Measurements from ENCODE around the gene NEDD9. TPM values are rescaled to one million over a fixed set of nuclear protein-coding genes. Genes with fewer than 3 reads are reported as not detected.

NEDD9 gene
- total RNA-seq, 2 experiments from 2014 or later = 72.2 to 80.8 TPM

DNA sequence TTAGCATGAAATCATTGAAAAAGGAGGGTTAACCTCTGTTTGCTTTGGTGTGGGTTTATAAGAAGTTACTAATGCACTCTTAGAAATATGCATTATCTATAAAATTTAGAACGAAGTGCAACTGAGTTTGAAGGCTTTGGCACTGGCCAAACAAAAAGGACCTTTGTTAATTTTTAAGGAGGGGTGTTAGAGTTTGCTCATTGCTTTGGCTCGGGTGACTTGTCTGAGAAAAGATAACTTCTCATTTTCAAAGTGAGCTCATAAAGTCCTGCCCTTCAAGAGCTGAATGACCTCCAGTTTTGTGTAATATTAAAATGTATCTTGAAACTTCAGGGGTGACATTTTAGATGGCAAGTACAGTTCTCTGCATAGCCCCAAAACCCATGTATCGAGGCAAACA is 25.9 kb downstream of the NEDD9 start:
- Mint-ChIP-seq H3K27me3 (no peaks in the 10 kb centered on the region), H3K9me3 (no peaks in the 10 kb centered on the region), H3K27ac (peak overlapping the region; percentile 19), H3K36me3 (peaks cover 66% of the 10 kb centered on the region), H3K4me1 (peaks cover 78% of the 10 kb centered on the region), H3K4me3 (no peak overlapping the region)
- DNase-seq (no peak), ATAC-seq (ENCODE audit: low read depth) (no peak)
- POLR2A ChIA-PET = interaction anchor here (1.6 to 3.0 kb wide), 3 partner anchors 8 to 25 kb away, joined by 4 to 13 read pairs (median 5); partner anchors contain the start of gene NEDD9

DNA sequence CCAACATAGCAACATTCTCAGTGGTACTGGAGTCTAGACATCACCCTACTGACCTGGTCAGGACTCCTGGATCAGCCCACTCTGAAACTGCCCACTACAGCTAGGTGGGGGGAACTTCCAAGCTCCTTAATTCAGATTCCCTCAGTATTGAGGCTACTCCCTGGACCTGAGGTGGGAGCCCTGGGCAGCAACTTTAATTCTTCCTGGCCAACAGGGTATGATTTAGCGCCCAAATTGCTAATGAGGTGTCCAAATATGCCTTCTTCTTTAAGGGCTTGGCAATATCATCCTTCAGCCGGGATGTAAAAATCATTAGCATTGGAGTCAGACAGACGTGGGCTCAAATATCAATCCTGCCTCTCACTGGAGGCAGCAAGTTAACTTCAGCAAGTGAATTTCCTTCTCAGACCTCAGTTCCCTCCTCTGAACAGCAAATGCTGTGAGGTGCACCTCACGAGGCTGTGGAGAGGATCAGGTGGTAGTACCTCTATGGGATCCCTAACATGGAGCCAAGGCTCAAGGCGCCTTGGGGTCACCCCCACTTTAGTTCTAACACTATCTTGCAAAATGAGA is 27.6 kb downstream of the NEDD9 start:
- Mint-ChIP-seq H3K4me3 (no peak overlapping the region), H3K27ac (peak overlapping the region; percentile 68), H3K9me3 (no peaks in the 10 kb centered on the region), H3K36me3 (peaks cover 69% of the 10 kb centered on the region), H3K27me3 (no peaks in the 10 kb centered on the region), H3K4me1 (peaks cover 73% of the 10 kb centered on the region)
- no peak for ATAC-seq (ENCODE audit: low read depth)
- POLR2A ChIA-PET = interaction anchor here (3.7 kb wide), 1 partner anchor 18 kb away, joined by 59 read pairs; no protein-coding TSS in a partner anchor
- DNase-seq = no peak

DNA sequence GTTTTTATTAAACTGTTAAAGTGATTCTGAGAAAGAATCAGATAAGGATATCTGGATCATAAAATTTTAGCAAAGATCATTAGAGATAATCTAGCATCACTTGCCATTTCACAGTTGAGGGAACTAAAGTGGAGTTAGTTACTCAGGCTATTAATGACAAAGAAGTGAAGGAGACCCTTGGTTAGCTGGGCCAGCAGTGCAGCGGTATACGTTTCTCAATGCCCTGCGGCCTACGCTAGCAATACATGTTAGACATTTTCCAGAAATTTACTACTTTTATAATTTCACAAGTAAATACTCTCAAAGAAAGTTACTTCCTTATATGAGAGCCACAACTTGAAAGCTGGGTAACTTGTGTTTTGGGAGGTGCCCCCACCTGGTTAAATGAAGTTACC is 28.5 kb downstream of the NEDD9 start:
- Mint-ChIP-seq H3K36me3 (peaks cover 71% of the 10 kb centered on the region), H3K4me1 (peaks cover 77% of the 10 kb centered on the region), H3K4me3 (peak overlapping the region; percentile 74), H3K27ac (peak overlapping the region; percentile 98), H3K27me3 (no peaks in the 10 kb centered on the region), H3K9me3 (no peaks in the 10 kb centered on the region)
- DNase-seq (no peak), ATAC-seq (ENCODE audit: low read depth) (no peak)
- POLR2A ChIA-PET = interaction anchor here (0.6 to 4.0 kb wide), 4 partner anchors 12 to 178 kb away, joined by 3 to 59 read pairs (median 12); no protein-coding TSS in a partner anchor

DNA sequence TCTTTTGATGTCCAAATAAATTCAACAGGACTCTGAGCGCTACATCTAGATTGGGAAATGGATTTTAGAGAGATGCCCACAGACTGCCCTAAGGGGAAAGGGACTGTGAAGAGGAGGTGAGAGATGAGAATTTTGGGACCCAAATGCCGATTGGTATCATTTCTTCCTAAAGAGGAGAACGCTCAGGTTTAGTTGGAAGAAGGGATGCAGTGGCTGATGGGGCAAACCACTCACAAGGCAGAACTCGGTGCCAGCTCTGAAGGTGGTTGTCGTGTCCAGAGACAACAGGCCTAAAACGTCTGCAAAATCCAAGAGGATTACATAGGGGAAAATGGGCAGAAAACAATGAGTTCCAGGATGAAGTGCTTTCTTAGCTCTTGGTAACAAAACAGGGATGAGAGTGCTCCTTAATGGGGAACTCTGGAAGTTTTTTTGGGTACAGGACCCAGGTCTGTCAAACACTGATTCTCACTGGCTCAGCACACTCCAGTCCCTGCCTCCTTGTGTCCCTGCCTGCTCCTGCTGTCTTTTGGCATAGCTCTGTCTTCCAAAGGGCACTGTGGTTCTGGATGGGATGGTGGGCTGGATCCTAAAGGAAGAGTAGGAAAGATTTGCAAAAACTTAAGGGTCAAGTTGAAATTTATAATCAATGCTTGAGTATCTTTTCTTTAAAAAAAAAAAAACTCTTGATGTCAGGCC is 29.0 kb downstream of the NEDD9 start:
- no peak for ATAC-seq (ENCODE audit: low read depth)
- no peaks in the 10 kb centered on the region for H3K27me3 Mint-ChIP-seq

GRCh38 chr6:11202513-11203305 is 29.8 kb downstream of the NEDD9 start:
- no peaks in the 10 kb centered on the region for H3K27me3 Mint-ChIP-seq
- H3K36me3 Mint-ChIP-seq = peaks cover 78% of the 10 kb centered on the region
- POLR2A ChIA-PET = interaction anchor here (0.6 to 5.4 kb wide), 17 partner anchors 9 to 511 kb away, joined by 3 to 68 read pairs (median 4); partner anchors contain the start of genes NEDD9 and SMIM13
- peak overlapping the region; percentile 74 for H3K4me3 Mint-ChIP-seq
- H3K4me1 Mint-ChIP-seq = peaks cover 79% of the 10 kb centered on the region
- ATAC-seq (ENCODE audit: low read depth) (peak; percentile 74), DNase-seq (no peak)
- H3K9me3 Mint-ChIP-seq = peaks cover 1% of the 10 kb centered on the region
- peak overlapping the region; percentile 98 for H3K27ac Mint-ChIP-seq

More for the DNA sequence above, 29.0 kb downstream of the NEDD9 start:
- Mint-ChIP-seq H3K9me3 (no peaks in the 10 kb centered on the region), H3K36me3 (peaks cover 74% of the 10 kb centered on the region), H3K4me3 (peak overlapping the region; percentile 74), H3K27ac (peak overlapping the region; percentile 98), H3K4me1 (peaks cover 81% of the 10 kb centered on the region)
- DNase-seq = no peak
- POLR2A ChIA-PET = interaction anchor here (0.6 to 5.4 kb wide), 13 partner anchors 8 to 202 kb away, joined by 3 to 68 read pairs (median 4); partner anchors contain the start of gene NEDD9

DNA sequence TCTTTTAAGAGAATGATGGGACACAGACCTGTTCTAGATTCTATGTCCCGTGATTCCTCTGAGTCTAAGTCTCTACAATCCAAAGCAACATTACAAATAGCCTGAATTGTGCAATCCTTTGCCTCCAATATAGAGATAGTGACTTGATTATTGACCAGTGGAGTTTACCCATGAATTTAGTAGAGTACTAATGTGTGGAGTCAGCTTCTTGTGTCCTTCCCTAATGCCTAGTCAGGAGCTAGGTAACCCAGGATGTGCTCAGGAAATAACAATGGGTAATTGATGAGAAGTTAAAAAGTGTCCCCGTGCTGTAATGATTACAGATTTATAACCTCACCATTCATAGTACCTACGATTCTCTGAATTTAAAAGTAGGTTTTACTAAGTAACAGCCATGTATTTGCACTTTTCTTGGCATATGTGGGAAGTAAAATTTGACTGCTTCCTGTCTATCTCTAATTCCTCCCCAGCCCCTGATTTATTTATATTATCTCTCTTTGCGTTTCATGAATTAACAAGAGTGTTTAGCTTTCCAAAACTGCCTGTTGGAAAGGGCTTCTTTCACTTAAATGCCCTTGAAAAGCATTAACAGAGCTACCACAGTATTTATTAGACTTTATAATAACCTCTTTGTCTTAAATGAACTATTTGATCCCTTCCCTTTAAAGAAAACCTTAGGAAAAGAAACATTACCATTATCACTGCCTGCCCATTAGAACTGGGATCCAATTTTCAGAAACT is 30.5 kb downstream of the NEDD9 start:
- Mint-ChIP-seq H3K36me3 (peaks cover 78% of the 10 kb centered on the region), H3K27ac (peak overlapping the region; percentile 98), H3K4me3 (peak overlapping the region; percentile 74), H3K9me3 (peaks cover 1% of the 10 kb centered on the region), H3K4me1 (peaks cover 76% of the 10 kb centered on the region), H3K27me3 (no peaks in the 10 kb centered on the region)
- no peak for DNase-seq
- POLR2A ChIA-PET = interaction anchor here (0.6 to 5.4 kb wide), 15 partner anchors 9 to 512 kb away, joined by 3 to 68 read pairs (median 4); partner anchors contain the start of genes NEDD9 and SMIM13
- ATAC-seq (ENCODE audit: low read depth) = no peak

GRCh38 chr6:11201015-11201414 is 31.5 kb downstream of the NEDD9 start:
- Mint-ChIP-seq H3K36me3 (peaks cover 77% of the 10 kb centered on the region), H3K9me3 (peaks cover 1% of the 10 kb centered on the region), H3K27me3 (no peaks in the 10 kb centered on the region), H3K27ac (peak overlapping the region; percentile 96), H3K4me1 (peaks cover 77% of the 10 kb centered on the region), H3K4me3 (peak overlapping the region; percentile 14)
- ATAC-seq (ENCODE audit: low read depth) = no peak
- no peak for DNase-seq
- POLR2A ChIA-PET = interaction anchor here (3.2 to 5.4 kb wide), 4 partner anchors 15 to 31 kb away, joined by 18 to 68 read pairs (median 51); partner anchors contain the start of gene NEDD9

DNA sequence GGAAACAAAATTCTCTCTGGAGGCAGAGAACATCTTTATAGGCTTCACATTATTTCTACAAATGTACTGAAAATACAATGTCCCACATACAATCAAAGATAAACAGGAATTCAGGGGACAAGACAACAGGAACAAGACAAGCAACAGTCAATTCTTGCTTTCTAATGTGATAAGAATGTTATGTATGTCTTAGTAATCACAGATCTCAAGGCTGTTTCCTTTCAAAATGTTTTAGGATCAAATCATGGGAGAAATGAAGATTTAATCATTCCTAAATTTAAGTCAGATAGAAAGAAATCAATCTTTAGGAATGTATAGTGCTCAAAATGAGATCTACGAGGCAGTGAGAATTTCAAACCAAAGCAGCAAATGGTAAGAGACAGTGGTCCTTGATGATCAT is 32.1 kb downstream of the NEDD9 start:
- Mint-ChIP-seq H3K4me3 (peak overlapping the region; percentile 78), H3K9me3 (peaks cover 1% of the 10 kb centered on the region), H3K27ac (peak overlapping the region; percentile 96), H3K36me3 (peaks cover 73% of the 10 kb centered on the region), H3K27me3 (no peaks in the 10 kb centered on the region), H3K4me1 (peaks cover 74% of the 10 kb centered on the region)
- DNase-seq (no peak), ATAC-seq (ENCODE audit: low read depth) (no peak)
- POLR2A ChIA-PET = interaction anchor here (3.2 to 5.4 kb wide), 3 partner anchors 16 to 32 kb away, joined by 18 to 68 read pairs (median 43); partner anchors contain the start of gene NEDD9

DNA sequence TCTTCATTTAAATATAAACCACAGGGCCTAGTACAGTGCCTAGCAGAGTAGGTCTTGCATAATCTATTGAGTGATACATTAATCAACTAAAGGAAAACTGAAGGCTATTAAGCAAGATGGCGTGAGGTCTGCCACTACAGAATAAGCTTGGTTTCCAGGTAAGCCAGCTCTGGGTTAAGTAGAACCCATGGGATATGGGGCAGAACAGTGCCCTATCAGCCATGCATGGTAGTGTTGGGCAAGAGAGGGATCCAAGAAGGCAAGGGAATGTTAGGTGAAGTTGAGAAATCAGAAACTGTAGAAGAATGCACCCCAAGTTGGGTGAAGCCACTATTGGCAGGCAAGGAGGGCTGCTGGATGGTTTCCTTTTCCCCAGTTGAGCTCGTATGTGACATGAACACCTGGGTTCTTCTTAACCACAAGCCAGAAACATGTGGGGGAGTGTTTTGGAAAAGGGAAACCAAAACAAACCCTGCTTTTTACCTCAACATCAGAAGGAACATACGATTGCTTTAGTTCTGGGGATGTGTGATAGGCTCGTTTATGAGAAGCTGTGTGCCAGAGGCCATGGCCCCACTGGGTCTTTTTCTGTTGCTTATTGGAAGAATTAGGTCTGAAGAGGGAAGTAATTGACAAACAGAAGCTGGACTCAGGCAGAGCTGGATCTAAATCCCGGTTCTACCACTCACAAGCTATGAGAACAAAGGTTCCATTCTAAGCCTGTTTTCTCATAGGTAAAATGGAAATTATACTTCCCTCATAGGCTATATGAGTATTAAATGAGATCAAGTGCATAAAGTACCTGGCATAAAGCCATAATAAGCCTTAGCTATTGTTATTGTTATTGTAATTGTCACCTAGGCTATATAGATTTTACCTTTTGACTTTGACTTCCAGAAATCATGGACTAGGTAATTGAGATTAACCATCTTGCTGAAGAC is 33.5 kb downstream of the NEDD9 start:
- POLR2A ChIA-PET = interaction anchor here (0.7 to 5.4 kb wide), 14 partner anchors 8 to 230 kb away, joined by 3 to 68 read pairs (median 4); partner anchors contain the start of genes NEDD9 and SMIM13
- peaks cover 66% of the 10 kb centered on the region for H3K4me1 Mint-ChIP-seq
- H3K4me3 Mint-ChIP-seq = peak overlapping the region; percentile 78
- ATAC-seq (ENCODE audit: low read depth) (peak; percentile 76), DNase-seq (peak; percentile 51)
- H3K27me3 Mint-ChIP-seq = no peaks in the 10 kb centered on the region
- peak overlapping the region; percentile 96 for H3K27ac Mint-ChIP-seq
- peaks cover 73% of the 10 kb centered on the region for H3K36me3 Mint-ChIP-seq
- H3K9me3 Mint-ChIP-seq = peaks cover 1% of the 10 kb centered on the region

DNA sequence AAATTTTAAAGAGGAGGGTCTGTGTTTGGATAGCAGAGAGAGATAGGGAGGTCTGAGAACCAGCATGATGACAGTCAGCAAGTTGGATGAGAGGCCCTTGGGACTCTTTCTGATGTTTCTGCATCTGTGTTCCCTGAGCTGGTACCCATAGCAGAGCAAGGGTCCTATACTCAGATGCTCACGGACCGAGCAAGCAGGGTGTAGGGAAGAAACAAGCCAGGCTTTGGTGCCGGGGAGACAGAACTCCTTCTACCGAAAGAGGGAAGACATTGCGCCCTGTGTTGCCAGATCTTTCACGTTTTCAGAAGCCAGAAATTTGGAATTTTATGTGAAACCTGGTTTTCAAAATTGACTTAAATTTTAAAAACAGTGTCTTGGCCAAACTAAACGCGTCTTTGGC is 34.6 kb downstream of the NEDD9 start:
- no peak overlapping the region for H3K4me3 Mint-ChIP-seq
- no peaks in the 10 kb centered on the region for H3K27me3 Mint-ChIP-seq
- peaks cover 75% of the 10 kb centered on the region for H3K36me3 Mint-ChIP-seq
- H3K4me1 Mint-ChIP-seq = peaks cover 58% of the 10 kb centered on the region
- H3K9me3 Mint-ChIP-seq = peaks cover 1% of the 10 kb centered on the region
- ATAC-seq (ENCODE audit: low read depth) (no peak), DNase-seq (no peak)
- POLR2A ChIA-PET = interaction anchor here (1.6 to 5.4 kb wide), 4 partner anchors 13 to 184 kb away, joined by 4 to 68 read pairs (median 26); partner anchors contain the start of gene NEDD9
- H3K27ac Mint-ChIP-seq = peak overlapping the region; percentile 50

DNA sequence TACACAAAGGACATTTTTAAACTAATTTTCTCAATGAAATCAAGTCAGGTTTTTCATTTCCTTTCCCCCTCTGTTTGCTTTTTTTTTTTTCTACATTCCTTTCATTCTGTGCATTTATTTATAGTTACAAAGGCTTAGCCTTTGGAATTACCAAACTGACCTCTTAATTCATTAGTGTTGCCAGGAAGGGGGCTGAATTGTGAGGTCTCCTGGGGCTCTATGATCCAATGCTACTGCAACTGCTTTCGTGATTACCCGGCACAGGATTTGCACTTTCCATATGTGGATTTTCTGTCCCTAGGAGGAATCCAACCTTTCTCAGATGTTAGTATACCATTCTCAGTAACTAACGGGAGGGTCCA is 35.3 kb downstream of the NEDD9 start:
- H3K9me3 Mint-ChIP-seq = peaks cover 1% of the 10 kb centered on the region
- H3K27ac Mint-ChIP-seq = peak overlapping the region; percentile 66
- H3K4me1 Mint-ChIP-seq = peaks cover 51% of the 10 kb centered on the region
- ATAC-seq (ENCODE audit: low read depth) = no peak
- no peak for DNase-seq
- peaks cover 79% of the 10 kb centered on the region for H3K36me3 Mint-ChIP-seq
- no peaks in the 10 kb centered on the region for H3K27me3 Mint-ChIP-seq
- H3K4me3 Mint-ChIP-seq = no peak overlapping the region
- POLR2A ChIA-PET = interaction anchor here (1.6 kb wide), 1 partner anchor 14 kb away, joined by 4 read pairs; no protein-coding TSS in a partner anchor
